Transverse colon (tissue), 4 donors: ENCODE data around the gene SIAE. TPM values are rescaled to one million over a fixed set of nuclear protein-coding genes. Genes with fewer than 3 reads are reported as not detected.
"Not testable (repeated sequence)": the region's sequence is repeated elsewhere in the genome, so short reads cannot be mapped to it uniquely, and the experiment has no call there.

Source experiments
- DNase-seq: peaks from one replicate; pipeline ENCODE4 v3.0.0-alpha.2; 2019
- H3K27ac ChIP-seq, 4 donors: fragments of 200-600 bp; sonication (generic); 2 replicates each; pipeline ENCODE4 v1.5.1; 2016 to 2018; ENCODE audit warnings: inconsistent platforms in 4 of 4
- H3K27me3 ChIP-seq: fragments of 200-600 bp; sonication (generic); 2 replicates; pipeline ENCODE4 v1.5.1; 2017; ENCODE audit warnings: inconsistent platforms
- H3K36me3 ChIP-seq, 4 donors: fragments of 200-600 bp; sonication (generic); 2 replicates each; pipeline ENCODE4 v1.5.1; 2017 to 2019; ENCODE audit warnings: inconsistent platforms in 4 of 4
- H3K4me1 ChIP-seq, 4 donors: fragments of 200-600 bp; sonication (generic); 2 replicates each; pipeline ENCODE4 v1.5.1; 2017 to 2020; ENCODE audit warnings: inconsistent platforms in 4 of 4
- H3K4me3 ChIP-seq, 4 donors: fragments of 200-600 bp; sonication (generic); 1 replicate in 1 of 4; 2 replicates in 3 of 4; pipeline versions ENCODE4 v1.5.1 to v1.6.1; 2017 to 2019; ENCODE audit warnings: inconsistent platforms in 4 of 4
- H3K9me3 ChIP-seq, 2 donors: fragments of 200-600 bp; sonication (generic); 2 replicates each; pipeline ENCODE4 v1.5.1; 2017 to 2019; ENCODE audit warnings: inconsistent platforms in 2 of 2
- EP300 ChIP-seq: sonication (generic); formaldehyde crosslinking; IDR thresholded peaks from one replicate; pipeline ENCODE4 v1.6.1; 2017; ENCODE audit warnings: antibody characterized with exemption, low read depth
- POLR2A ChIP-seq: fragments of 450-650 bp; IDR thresholded peaks from one replicate; pipeline ENCODE4 v1.6.1; 2016; ENCODE audit warnings: antibody characterized with exemption, mild to moderate bottlenecking, moderate library complexity
- POLR2AphosphoS5 ChIP-seq, 3 donors: sonication (generic); formaldehyde crosslinking; IDR thresholded peaks; one replicate each; pipeline ENCODE4 v1.6.1; 2016; ENCODE audit warnings: antibody characterized with exemption in 3 of 3
- WGBS, 2 donors: methylation state at CpG; one replicate each; pipeline ENCODE4 v1.1.5; 2018; ENCODE audit warnings: low coverage in 1 of 2; 5-methylcytosine and 5-hydroxymethylcytosine counted together
- in situ Hi-C, 4 donors: fragments of 200-750 bp; cut with MboI; loops; one replicate each; pipeline versions ENCODE4 v1.15.0 to v1.15.1; 2017; ENCODE audit warnings: low sequenced_read_pairs in 3 of 4, low pct_ligation_motif_present in 1 of 4, low pct_unique_long_range_greater_than_20kb in 1 of 4
- intact Hi-C: fragments of 100-400 bp; cut with DNase I; formaldehyde crosslinking; loops from one replicate; pipeline ENCODE4 v1.15.1; 2023; ENCODE audit warnings: low total_unique reads
- total RNA-seq, 4 donors: library from RNA; depleted of rRNA; stranded (reverse); fragments of >200 nt; gene quantifications; one replicate each; pipeline ENCODE4 v1.1.0, GENCODE V29; 2016
- TF ChIP-seq, protein P1 (sequence below), 5 experiments: fragments of 200-600 bp in 3 of 5; fragments of 450-650 bp in 2 of 5; sonication (generic) in 3 of 5; IDR thresholded peaks; 1 replicate in 2 of 5; 2 replicates in 3 of 5; pipeline ENCODE4 v1.5.1; 2016 to 2017; ENCODE audit warnings: antibody characterized with exemption in 5 of 5, inconsistent platforms in 3 of 5, mild to moderate bottlenecking in 2 of 5, moderate library complexity in 1 of 5

The SIAE gene
- total RNA-seq, 4 donors from 2014 or later, result 38.4 to 183 (median 81.2) TPM

DNA sequence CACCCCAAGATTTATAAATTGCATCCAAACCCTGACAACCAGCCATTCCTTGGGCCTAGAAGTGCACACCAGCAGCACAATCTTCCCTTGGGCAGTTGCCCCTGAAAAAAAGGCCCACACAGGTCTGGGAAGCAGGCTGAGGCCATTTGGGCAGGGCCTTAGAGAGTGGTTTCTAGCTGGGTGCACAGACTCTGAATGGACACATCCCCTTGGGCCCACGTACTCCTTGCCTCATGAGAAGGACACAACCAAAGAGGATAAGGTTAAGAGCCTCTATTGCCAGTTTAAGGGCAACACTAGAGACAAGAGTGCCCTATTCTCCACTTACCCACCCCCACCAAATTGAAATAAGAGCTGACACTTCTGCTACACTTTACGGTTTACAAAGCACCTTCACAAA is 63.2 kb downstream of the SIAE start:
- intact Hi-C loops (no loop called here), in situ Hi-C loops (no loop called here)
- Histone ChIP-seq H3K27ac (no peak overlapping the region), H3K36me3 (no peaks in the 10 kb centered on the region), H3K4me3 (no peak overlapping the region), H3K9me3 (no peaks in the 10 kb centered on the region), H3K4me1 (no peaks in the 10 kb centered on the region), H3K27me3 (peaks cover 11% of the 10 kb centered on the region)
- DNase-seq, result no peak
- WGBS, 2 donors, result 89 to 100% methylated on average over 1 to 2 of the region's 2 CpGs
- TF ChIP-seq, protein P1, sequence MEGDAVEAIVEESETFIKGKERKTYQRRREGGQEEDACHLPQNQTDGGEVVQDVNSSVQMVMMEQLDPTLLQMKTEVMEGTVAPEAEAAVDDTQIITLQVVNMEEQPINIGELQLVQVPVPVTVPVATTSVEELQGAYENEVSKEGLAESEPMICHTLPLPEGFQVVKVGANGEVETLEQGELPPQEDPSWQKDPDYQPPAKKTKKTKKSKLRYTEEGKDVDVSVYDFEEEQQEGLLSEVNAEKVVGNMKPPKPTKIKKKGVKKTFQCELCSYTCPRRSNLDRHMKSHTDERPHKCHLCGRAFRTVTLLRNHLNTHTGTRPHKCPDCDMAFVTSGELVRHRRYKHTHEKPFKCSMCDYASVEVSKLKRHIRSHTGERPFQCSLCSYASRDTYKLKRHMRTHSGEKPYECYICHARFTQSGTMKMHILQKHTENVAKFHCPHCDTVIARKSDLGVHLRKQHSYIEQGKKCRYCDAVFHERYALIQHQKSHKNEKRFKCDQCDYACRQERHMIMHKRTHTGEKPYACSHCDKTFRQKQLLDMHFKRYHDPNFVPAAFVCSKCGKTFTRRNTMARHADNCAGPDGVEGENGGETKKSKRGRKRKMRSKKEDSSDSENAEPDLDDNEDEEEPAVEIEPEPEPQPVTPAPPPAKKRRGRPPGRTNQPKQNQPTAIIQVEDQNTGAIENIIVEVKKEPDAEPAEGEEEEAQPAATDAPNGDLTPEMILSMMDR (IDR thresholded peaks at IDR 0.05), result no peak
- TF ChIP-seq POLR2A (no peak), POLR2AphosphoS5 (IDR thresholded peaks at IDR 0.05) (no peak)

DNA sequence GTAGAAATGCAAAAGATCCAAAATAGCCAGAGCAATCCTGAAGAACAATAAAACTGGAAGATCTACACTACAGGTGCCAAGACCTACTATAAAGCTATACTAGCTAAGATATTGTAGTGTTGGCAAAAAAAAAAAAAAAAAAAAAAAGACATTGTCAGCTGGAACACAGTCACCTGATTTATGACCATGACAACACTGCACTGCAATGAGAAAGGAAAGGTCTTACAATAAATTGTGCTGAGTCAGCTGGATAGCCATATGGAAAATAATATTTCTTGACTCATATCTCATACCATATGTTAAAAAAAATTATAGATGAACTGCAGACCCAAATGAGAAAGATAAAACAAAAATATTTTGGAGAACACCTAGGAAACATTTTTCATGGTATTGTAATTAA is 65.4 kb downstream of the SIAE start:
- intact Hi-C loops (no loop called here), in situ Hi-C loops (no loop called here)
- no peak overlapping the region for H3K27ac ChIP-seq
- no peak for DNase-seq
- no peaks in the 10 kb centered on the region for H3K9me3 ChIP-seq
- H3K4me3 ChIP-seq, result no peak overlapping the region
- no peaks in the 10 kb centered on the region for H3K27me3 ChIP-seq
- no peaks in the 10 kb centered on the region for H3K36me3 ChIP-seq
- no peaks in the 10 kb centered on the region for H3K4me1 ChIP-seq
- no peak for TF ChIP-seq POLR2A

DNA sequence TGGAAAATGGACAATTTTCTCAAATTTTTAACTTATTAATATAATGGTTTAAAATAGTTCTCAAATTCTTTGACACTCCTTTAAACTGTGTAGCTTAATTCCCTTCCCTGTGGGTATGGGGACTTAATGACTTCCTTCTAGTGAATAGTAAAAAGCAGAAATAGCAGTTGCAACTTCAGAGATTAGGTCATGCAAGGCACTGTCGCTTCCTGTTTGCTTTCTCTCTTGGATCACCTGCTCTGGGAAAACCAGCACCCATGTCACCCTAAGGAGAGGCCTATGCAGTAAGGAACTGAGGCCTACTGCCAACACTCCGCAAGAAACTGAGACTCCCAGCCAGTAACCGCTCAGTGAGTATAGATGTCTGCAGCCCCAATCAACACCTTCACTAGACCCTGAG is 67.8 kb downstream of the SIAE start:
- Histone ChIP-seq H3K36me3 (no peaks in the 10 kb centered on the region), H3K4me1 (no peaks in the 10 kb centered on the region), H3K27ac (no peak overlapping the region), H3K4me3 (no peak overlapping the region), H3K9me3 (no peaks in the 10 kb centered on the region), H3K27me3 (no peaks in the 10 kb centered on the region)
- no peak for TF ChIP-seq EP300
- TF ChIP-seq, protein P1 (IDR thresholded peaks at IDR 0.05), result no peak
- in situ Hi-C loops, result no loop called here
- 51% methylated on average over 3 of the region's 3 CpGs; no CpG with 5 or more reads in 1 of the 2 donors for WGBS, 2 donors
- peak; percentile 12 for DNase-seq
- intact Hi-C loops, result no loop called here

DNA sequence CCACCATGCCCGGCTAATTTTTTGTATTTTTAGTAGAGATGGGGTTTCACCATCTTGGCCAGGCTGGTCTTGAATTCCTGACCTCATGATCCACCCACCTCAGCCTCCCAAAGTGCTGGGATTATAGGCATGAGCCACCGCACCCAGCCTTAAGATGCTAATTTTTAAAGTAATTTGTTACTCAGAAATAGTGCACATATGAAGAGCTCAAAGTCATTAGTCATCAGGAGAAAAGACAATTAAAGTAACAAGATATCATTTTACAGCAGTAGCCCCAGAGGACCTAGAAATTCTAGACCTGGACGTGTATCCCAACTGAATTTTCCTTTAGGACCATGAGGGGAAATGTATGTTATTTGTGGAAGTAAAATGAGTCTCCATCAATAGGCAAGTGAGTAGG is 70.8 kb downstream of the SIAE start:
- in situ Hi-C loops, H3K27me3 ChIP-seq, H3K27ac ChIP-seq, H3K4me1 ChIP-seq, DNase-seq, H3K4me3 ChIP-seq, H3K9me3 ChIP-seq, intact Hi-C loops, H3K36me3 ChIP-seq: not testable (repeated sequence)
- 83 to 93% methylated on average over 2 to 3 of the region's 3 CpGs for WGBS, 2 donors

DNA sequence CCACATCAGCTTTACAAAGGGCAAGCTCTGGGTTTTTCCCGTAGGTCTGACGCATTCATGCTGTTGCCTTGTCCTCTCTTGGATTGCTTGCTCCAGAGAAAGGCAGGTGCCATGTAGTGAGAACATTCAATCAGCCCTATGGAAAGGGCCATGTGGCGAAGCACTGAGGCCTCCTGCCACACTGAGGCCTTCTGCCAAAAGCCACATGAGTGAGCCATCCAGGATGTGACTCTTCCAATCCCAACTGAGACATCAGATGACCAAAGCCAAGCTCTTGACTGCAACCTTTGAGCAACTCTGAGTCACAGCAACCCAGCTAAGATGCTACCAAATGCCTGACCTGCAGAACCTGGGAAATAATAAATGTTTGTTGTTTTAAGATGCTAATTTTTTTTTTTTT is 71.3 kb downstream of the SIAE start:
- no peaks in the 10 kb centered on the region for H3K36me3 ChIP-seq
- no peak for TF ChIP-seq POLR2AphosphoS5 (IDR thresholded peaks at IDR 0.05)
- TF ChIP-seq, protein P1 (IDR thresholded peaks at IDR 0.05), result no peak
- TF ChIP-seq POLR2A, result no peak
- TF ChIP-seq EP300, result no peak
- H3K27ac ChIP-seq, result no peak overlapping the region
- intact Hi-C loops, result no loop called here
- 82 to 83% methylated on average over 2 to 3 of the region's 3 CpGs for WGBS, 2 donors
- H3K9me3 ChIP-seq, result no peaks in the 10 kb centered on the region
- H3K4me3 ChIP-seq, result no peak overlapping the region
- peaks cover 3% of the 10 kb centered on the region for H3K27me3 ChIP-seq
- DNase-seq, result no peak
- in situ Hi-C loops, result no loop called here
- no peaks in the 10 kb centered on the region for H3K4me1 ChIP-seq
